Neuronal stem cell (in vitro differentiated cells): Measurements from ENCODE around the gene ANGPTL2.

Experiments used
- DNase-seq: peaks from one replicate; pipeline ENCODE4 v3.0.0-alpha.2; 2013; ENCODE audit warnings: low spot score
- H2AFZ ChIP-seq: one replicate; pipeline ENCODE4 v1.6.1; 2013; ENCODE audit warnings: mild to moderate bottlenecking, low read length, inconsistent platforms
- H2AK5ac ChIP-seq: 2 replicates; pipeline ENCODE4 v1.6.1; 2013; ENCODE audit warnings: low read depth, mild to moderate bottlenecking, inconsistent platforms, low read length, moderate library complexity, mixed read lengths
- H2BK120ac ChIP-seq: 2 replicates; pipeline ENCODE4 v1.6.1; 2013; ENCODE audit warnings: low read depth, mild to moderate bottlenecking, inconsistent platforms, low read length, moderate library complexity, mixed read lengths
- H2BK12ac ChIP-seq: one replicate; pipeline ENCODE4 v1.6.1; 2013; ENCODE audit warnings: low read length, inconsistent platforms
- H2BK15ac ChIP-seq: 2 replicates; pipeline ENCODE4 v1.6.1; 2013; ENCODE audit warnings: mild to moderate bottlenecking, low read length, inconsistent platforms, mixed read lengths
- H2BK5ac ChIP-seq: one replicate; pipeline ENCODE4 v1.6.1; 2013; ENCODE audit warnings: inconsistent platforms, mild to moderate bottlenecking, low read length, moderate library complexity
- H3K14ac ChIP-seq: one replicate; pipeline ENCODE4 v1.6.1; 2013; ENCODE audit warnings: low read length, inconsistent platforms
- H3K18ac ChIP-seq: 2 replicates; pipeline ENCODE4 v1.6.1; 2013; ENCODE audit warnings: low read length, inconsistent platforms
- H3K23ac ChIP-seq: 2 replicates; pipeline ENCODE4 v1.6.1; 2013; ENCODE audit warnings: low read depth, mild to moderate bottlenecking, mixed read lengths, low read length, inconsistent platforms; ENCODE audit not compliant: poor library complexity
- H3K27ac ChIP-seq: replicated peaks from 3 replicates; pipeline ENCODE4 v1.5.1; 2013; ENCODE audit warnings: low read length, inconsistent platforms
- H3K27me3 ChIP-seq, 3 experiments: 2 replicates each; pipeline ENCODE4 v1.6.1; 2013; ENCODE audit warnings: low read length in 3 of 3, mild to moderate bottlenecking in 2 of 3, inconsistent platforms in 1 of 3, low read depth in 1 of 3, mixed read lengths in 1 of 3, moderate library complexity in 1 of 3; ENCODE audit not compliant: control insufficient read depth in 3 of 3, insufficient read depth in 3 of 3
- H3K36me3 ChIP-seq, 2 donors: replicated peaks in 1 of 2; 2 replicates each; pipeline ENCODE4 v1.6.1; 2013; ENCODE audit warnings: low read length in 2 of 2; ENCODE audit not compliant: control insufficient read depth in 2 of 2, insufficient read depth in 2 of 2
- H3K4ac ChIP-seq: 2 replicates; pipeline ENCODE4 v1.6.1; 2013; ENCODE audit warnings: inconsistent platforms, mild to moderate bottlenecking, low read length, moderate library complexity
- H3K4me1 ChIP-seq, 2 donors: 1 replicate in 1 of 2; 2 replicates in 1 of 2; pipeline ENCODE4 v1.6.1; 2013; ENCODE audit warnings: low read length in 2 of 2, low read depth in 1 of 2; ENCODE audit not compliant: control insufficient read depth in 2 of 2, insufficient read depth in 1 of 2
- H3K4me2 ChIP-seq: one replicate; pipeline ENCODE4 v1.6.1; 2013; ENCODE audit warnings: mild to moderate bottlenecking, low read length, inconsistent platforms; ENCODE audit not compliant: insufficient read depth, poor library complexity, severe bottlenecking
- H3K4me3 ChIP-seq, 2 donors: 2 replicates each; pipeline ENCODE4 v1.5.1; 2013; ENCODE audit warnings: low read length in 2 of 2, mild to moderate bottlenecking in 2 of 2, inconsistent platforms in 1 of 2, moderate library complexity in 1 of 2
- H3K79me1 ChIP-seq: one replicate; pipeline ENCODE4 v1.6.1; 2013; ENCODE audit warnings: low read depth, mild to moderate bottlenecking, inconsistent platforms, low read length, moderate library complexity
- H3K9ac ChIP-seq: one replicate; pipeline ENCODE4 v1.6.1; 2013; ENCODE audit warnings: mild to moderate bottlenecking, low read depth, low read length, inconsistent platforms; ENCODE audit not compliant: poor library complexity
- H3K9me3 ChIP-seq, 2 donors: replicated peaks in 1 of 2; 2 replicates each; pipeline versions ENCODE3 to v1.6.1; 2013; ENCODE audit warnings: low read length in 2 of 2, mild to moderate bottlenecking in 2 of 2, inconsistent platforms in 1 of 2, low read depth in 1 of 2, mixed read lengths in 1 of 2, moderate library complexity in 1 of 2; ENCODE audit not compliant: control insufficient read depth in 2 of 2, insufficient read depth in 1 of 2
- H4K8ac ChIP-seq: one replicate; pipeline ENCODE4 v1.6.1; 2013; ENCODE audit warnings: low read depth, mild to moderate bottlenecking, inconsistent platforms, low read length, moderate library complexity
- H4K91ac ChIP-seq: one replicate; pipeline ENCODE4 v1.6.1; 2013; ENCODE audit warnings: low read length, low read depth, mild to moderate bottlenecking, inconsistent platforms; ENCODE audit not compliant: poor library complexity
- WGBS, 2 donors: extraction: QIAGEN DNeasy Blood & Tissue Kit; methylation state at CpG; one replicate each; pipeline ENCODE4 v1.1.7; 2013; ENCODE audit warnings: missing lambda C conversion rate in 2 of 2, mixed read lengths in 1 of 2; ENCODE audit not compliant: insufficient read length in 2 of 2, insufficient replicate concordance in 1 of 2; ENCODE audit errors: extremely low coverage in 2 of 2; 5-methylcytosine and 5-hydroxymethylcytosine counted together

ANGPTL2 gene

GRCh38 chr9:127129073-127129717 lies 6.8 kb upstream of the ANGPTL2 start:
- H2BK12ac ChIP-seq: no peak overlapping the region
- no peaks in the 10 kb centered on the region for H3K79me1 ChIP-seq
- no peak overlapping the region for H2AK5ac ChIP-seq
- H2BK120ac ChIP-seq: no peak overlapping the region
- no peak overlapping the region for H2AFZ ChIP-seq
- H3K36me3 ChIP-seq: no peaks in the 10 kb centered on the region
- WGBS, 2 donors: no CpG with 5 or more reads among the region's 5 CpGs
- no peak overlapping the region for H3K14ac ChIP-seq
- no peak overlapping the region for H3K18ac ChIP-seq
- no peak overlapping the region for H4K91ac ChIP-seq
- H3K27ac ChIP-seq: no peak overlapping the region
- H3K4ac ChIP-seq: no peak overlapping the region
- no peak overlapping the region for H2BK15ac ChIP-seq
- no peak overlapping the region for H3K4me2 ChIP-seq
- no peaks in the 10 kb centered on the region for H3K9me3 ChIP-seq
- H3K4me1 ChIP-seq: peaks cover 16 to 25% of the 10 kb centered on the region in 2 donors
- no peak overlapping the region for H4K8ac ChIP-seq
- H3K23ac ChIP-seq: no peak overlapping the region
- no peak overlapping the region for H3K9ac ChIP-seq
- H3K4me3 ChIP-seq: no peak overlapping the region
- no peak overlapping the region for H2BK5ac ChIP-seq
- no peaks in the 10 kb centered on the region for H3K27me3 ChIP-seq
- DNase-seq: no peak

- H3K4ac ChIP-seq: no peak overlapping the region
Observed at GRCh38 chr9:127128341-127129072, 6.1 kb upstream of the ANGPTL2 start.

GRCh38 chr9:127126971-127127370 lies 4.5 kb upstream of the ANGPTL2 start:
- Histone ChIP-seq H2AFZ (no peak overlapping the region), H4K8ac (no peak overlapping the region), H2BK120ac (no peak overlapping the region), H2AK5ac (no peak overlapping the region), H3K27me3 (peaks cover 0 to 5% (median 0%) of the 10 kb centered on the region in 3 experiments), H3K14ac (no peak overlapping the region), H3K4me3 (no peak overlapping the region), H3K4me1 (peaks cover 11 to 16% of the 10 kb centered on the region in 2 donors), H3K23ac (no peak overlapping the region), H3K4me2 (no peak overlapping the region), H3K4ac (no peak overlapping the region), H3K9ac (no peak overlapping the region), H2BK5ac (no peak overlapping the region), H3K36me3 (no peaks in the 10 kb centered on the region), H4K91ac (no peak overlapping the region), H3K79me1 (no peaks in the 10 kb centered on the region), H3K9me3 (no peaks in the 10 kb centered on the region), H3K27ac (no peak overlapping the region), H2BK12ac (no peak overlapping the region), H3K18ac (no peak overlapping the region), H2BK15ac (no peak overlapping the region)
- no peak for DNase-seq
- no CpG with 5 or more reads among the region's 1 CpG for WGBS, 2 donors

More at GRCh38 chr9:127128341-127129072, 6.1 kb upstream of the ANGPTL2 start:
- Histone ChIP-seq H3K27me3 (peaks cover 0 to 1% (median 0%) of the 10 kb centered on the region in 3 experiments), H4K91ac (no peak overlapping the region), H3K27ac (no peak overlapping the region), H2BK120ac (no peak overlapping the region), H3K4me1 (peaks cover 17 to 18% of the 10 kb centered on the region in 2 donors), H3K18ac (no peak overlapping the region), H4K8ac (no peak overlapping the region), H3K9ac (no peak overlapping the region), H3K79me1 (no peaks in the 10 kb centered on the region), H3K4me2 (no peak overlapping the region), H2AFZ (no peak overlapping the region), H3K14ac (no peak overlapping the region), H3K4me3 (no peak overlapping the region), H3K36me3 (no peaks in the 10 kb centered on the region), H3K9me3 (no peaks in the 10 kb centered on the region), H3K23ac (no peak overlapping the region), H2BK12ac (no peak overlapping the region), H2AK5ac (no peak overlapping the region), H2BK15ac (no peak overlapping the region), H2BK5ac (no peak overlapping the region)
- no CpG with 5 or more reads among the region's 9 CpGs for WGBS, 2 donors
- DNase-seq: no peak

GRCh38 chr9:127124792-127125191 lies 2.4 kb upstream of the ANGPTL2 start:
- no peak overlapping the region for H2BK15ac ChIP-seq
- H3K27ac ChIP-seq: no peak overlapping the region
- no peaks in the 10 kb centered on the region for H3K9me3 ChIP-seq
- H3K18ac ChIP-seq: no peak overlapping the region
- no peak for DNase-seq
- no peak overlapping the region for H3K4me2 ChIP-seq
- no peak overlapping the region for H2AFZ ChIP-seq
- H3K9ac ChIP-seq: no peak overlapping the region
- H2BK12ac ChIP-seq: no peak overlapping the region
- no peak overlapping the region for H3K4ac ChIP-seq
- H4K8ac ChIP-seq: no peak overlapping the region
- H3K27me3 ChIP-seq: peaks cover 0 to 5% (median 0%) of the 10 kb centered on the region in 3 experiments
- no peaks in the 10 kb centered on the region for H3K36me3 ChIP-seq
- H2BK120ac ChIP-seq: no peak overlapping the region
- H3K14ac ChIP-seq: no peak overlapping the region
- WGBS, 2 donors: no CpG with 5 or more reads among the region's 2 CpGs
- H3K4me3 ChIP-seq: no peak overlapping the region
- H2BK5ac ChIP-seq: no peak overlapping the region
- peaks cover 0 to 19% of the 10 kb centered on the region in 2 donors for H3K4me1 ChIP-seq
- no peak overlapping the region for H4K91ac ChIP-seq
- peaks cover 3% of the 10 kb centered on the region for H3K79me1 ChIP-seq
- H3K23ac ChIP-seq: no peak overlapping the region
- no peak overlapping the region for H2AK5ac ChIP-seq
